NCI-H146 treated with DMSO at 0.1 percent for 48 hours (cell line): Measurements from ENCODE around the gene IGLL1.
A peak's percentile ranks its signal among the peaks of the same experiment; 100 is the strongest.
"Not testable (repeated sequence)": the region's sequence is repeated elsewhere in the genome, so short reads cannot be mapped to it uniquely, and the experiment has no call there.

Experiments used
- DNase-seq: peaks from one replicate; lab custom pipeline; 2025; ENCODE audit not compliant: unreplicated experiment; lab: John Stamatoyannopoulos, UW

IGLL1 gene

GRCh38 chr22:23591846-23592245, 11.8 kb upstream of the IGLL1 start:
- DNase-seq, result no peak

GRCh38 chr22:23591201-23591791, 11.2 kb upstream of the IGLL1 start:
- DNase-seq, result peak; percentile 8

- no peak for DNase-seq
Observed at GRCh38 chr22:23583836-23584235, 3.7 kb upstream of the IGLL1 start.

- DNase-seq, result no peak
Observed at GRCh38 chr22:23583153-23583552, 3.1 kb upstream of the IGLL1 start.

- DNase-seq, result no peak
Observed at GRCh38 chr22:23581260-23581650, 1.2 kb upstream of the IGLL1 start.

GRCh38 chr22:23580576-23581259, 628 bp upstream of the IGLL1 start:
- no peak for DNase-seq

- DNase-seq, result no peak
Observed at GRCh38 chr22:23579280-23579679, 810 bp downstream of the IGLL1 start.

GRCh38 chr22:23578306-23578705, 1.8 kb downstream of the IGLL1 start:
- no peak for DNase-seq

GRCh38 chr22:23576681-23577080, 3.4 kb downstream of the IGLL1 start:
- DNase-seq, result no peak

- no peak for DNase-seq
Observed at GRCh38 chr22:23575601-23576000, 4.5 kb downstream of the IGLL1 start.

GRCh38 chr22:23574877-23575276, 5.2 kb downstream of the IGLL1 start:
- DNase-seq, result no peak

GRCh38 chr22:23574371-23574811, 5.7 kb downstream of the IGLL1 start:
- DNase-seq, result no peak

- DNase-seq, result not testable (repeated sequence)
Observed at GRCh38 chr22:23573701-23574235, 6.3 kb downstream of the IGLL1 start.

GRCh38 chr22:23573106-23573505, 7.0 kb downstream of the IGLL1 start:
- DNase-seq, result not testable (repeated sequence)

GRCh38 chr22:23571486-23571885, 8.6 kb downstream of the IGLL1 start:
- no peak for DNase-seq

GRCh38 chr22:23570681-23571080, 9.4 kb downstream of the IGLL1 start:
- DNase-seq, result no peak

GRCh38 chr22:23569716-23570115, 10.4 kb downstream of the IGLL1 start:
- no peak for DNase-seq

- no peak for DNase-seq
Observed at GRCh38 chr22:23569291-23569690, 10.8 kb downstream of the IGLL1 start.

- no peak for DNase-seq
Observed at GRCh38 chr22:23566705-23567475, 13.2 kb downstream of the IGLL1 start.

- DNase-seq, result peak; percentile 46
Observed at GRCh38 chr22:23565915-23566704, 14.0 kb downstream of the IGLL1 start.

GRCh38 chr22:23565305-23565914, 14.7 kb downstream of the IGLL1 start:
- peak; percentile 44 for DNase-seq
